ENCODE results near the gene RFNG. TPM values are rescaled to one million over a fixed set of nuclear protein-coding genes. Genes with fewer than 3 reads are reported as not detected.

The RFNG gene
- total RNA-seq, 1 donor: 46.3 TPM

- no peaks in the 10 kb centered on the region for H3K36me3 ChIP-seq (ENCODE audit: insufficient read depth, low read length)
- H4K20me1 ChIP-seq (ENCODE audit: insufficient read depth, low read length): peaks cover 5% of the 10 kb centered on the region
- no peaks in the 10 kb centered on the region for H3K27me3 ChIP-seq (ENCODE audit: insufficient read depth, low read length)
- H3K9me3 ChIP-seq (ENCODE audit: low read depth, low read length): no peaks in the 10 kb centered on the region
- peaks cover 21% of the 10 kb centered on the region for H3K4me1 ChIP-seq (ENCODE audit: insufficient read depth, low read length)
- H3K4me2 ChIP-seq (ENCODE audit: insufficient read depth, low read length): no peak overlapping the region
- no peaks in the 10 kb centered on the region for H3K79me2 ChIP-seq (ENCODE audit: insufficient read depth, low read length)
- DNase-seq (ENCODE audit: insufficient read length, low spot score, missing footprints): no peak
- no peak overlapping the region for H3K4me3 ChIP-seq (ENCODE audit: insufficient read depth, low read length)
- no peak overlapping the region for H2AFZ ChIP-seq (ENCODE audit: low read length)
- H3K27ac ChIP-seq (ENCODE audit: low read depth, low read length): no peak overlapping the region
- TF ChIP-seq CTCF (IDR thresholded peaks at IDR 0.05; ENCODE audit: extremely low read depth, low read depth, low read length): no peak
Measured at GRCh38 chr17:82033359-82034085, 18.1 kb downstream of the RFNG start.

- H3K4me1 ChIP-seq (ENCODE audit: insufficient read depth, low read length): peaks cover 16% of the 10 kb centered on the region
- peak overlapping the region; percentile 60 for H3K4me2 ChIP-seq (ENCODE audit: insufficient read depth, low read length)
- no peak for DNase-seq (ENCODE audit: insufficient read length, low spot score, missing footprints)
- H3K4me3 ChIP-seq (ENCODE audit: insufficient read depth, low read length): peak overlapping the region; percentile 43
- no peak overlapping the region for H2AFZ ChIP-seq (ENCODE audit: low read length)
- no peak for TF ChIP-seq CTCF (IDR thresholded peaks at IDR 0.05; ENCODE audit: extremely low read depth, low read depth, low read length)
- no peaks in the 10 kb centered on the region for H3K36me3 ChIP-seq (ENCODE audit: insufficient read depth, low read length)
- no peaks in the 10 kb centered on the region for H3K79me2 ChIP-seq (ENCODE audit: insufficient read depth, low read length)
- H3K27ac ChIP-seq (ENCODE audit: low read depth, low read length): no peak overlapping the region
- no peaks in the 10 kb centered on the region for H3K9me3 ChIP-seq (ENCODE audit: low read depth, low read length)
- H3K27me3 ChIP-seq (ENCODE audit: insufficient read depth, low read length): no peaks in the 10 kb centered on the region
- peaks cover 5% of the 10 kb centered on the region for H4K20me1 ChIP-seq (ENCODE audit: insufficient read depth, low read length)
Measured at GRCh38 chr17:82031885-82032627, 19.6 kb downstream of the RFNG start.

- Histone ChIP-seq H3K9me3 (ENCODE audit: low read depth, low read length) (no peaks in the 10 kb centered on the region), H3K27ac (ENCODE audit: low read depth, low read length) (no peak within 1 kb of the TSS), H3K36me3 (ENCODE audit: insufficient read depth, low read length) (no peaks in the 10 kb centered on the region), H3K4me2 (ENCODE audit: insufficient read depth, low read length) (peak within 1 kb of the TSS; percentile 83), H2AFZ (ENCODE audit: low read length) (peak within 1 kb of the TSS; percentile 72), H3K27me3 (ENCODE audit: insufficient read depth, low read length) (no peaks in the 10 kb centered on the region), H3K4me3 (ENCODE audit: insufficient read depth, low read length) (peak within 1 kb of the TSS; percentile 72), H3K4me1 (ENCODE audit: insufficient read depth, low read length) (peaks cover 10% of the 10 kb centered on the region), H4K20me1 (ENCODE audit: insufficient read depth, low read length) (peaks cover 5% of the 10 kb centered on the region), H3K79me2 (ENCODE audit: insufficient read depth, low read length) (no peaks in the 10 kb centered on the region)
- DNase-seq (ENCODE audit: insufficient read length, low spot score, missing footprints): peak; percentile 98
- no peak for TF ChIP-seq CTCF (IDR thresholded peaks at IDR 0.05; ENCODE audit: extremely low read depth, low read depth, low read length)
Measured at GRCh38 chr17:82031303-82031884, 20.2 kb downstream of the RFNG start, which contains the start of gene RAC3. Gene RAC3, plus strand, starts transcription at chr17:82031678. Its CDS starts 84 bp downstream, at chr17:82031762.
